Spleen (tissue), 11 donors: ENCODE results near the gene OPCML. TPM values are rescaled to one million over a fixed set of nuclear protein-coding genes. Genes with fewer than 3 reads are reported as not detected.

Experiments used
- DNase-seq: peaks from one replicate; pipeline ENCODE4 v3.0.0-alpha.2; 2020
- H3K27ac ChIP-seq, 8 donors: fragments of 200-600 bp; sonication (generic) in 7 of 8; 1 replicate in 4 of 8; 2 replicates in 4 of 8; pipeline versions ENCODE4 v1.5.0 to v1.8.0; 2016 to 2021; ENCODE audit warnings: inconsistent platforms in 4 of 8, mild to moderate bottlenecking in 4 of 8, moderate library complexity in 1 of 8
- H3K27me3 ChIP-seq, 7 donors: fragments of 200-600 bp; sonication (generic) in 6 of 7; replicated peaks in 1 of 7; 1 replicate in 4 of 7; 2 replicates in 3 of 7; pipeline versions ENCODE4 v1.5.0 to v1.8.0; 2016 to 2021; ENCODE audit warnings: inconsistent platforms in 3 of 7, mild to moderate bottlenecking in 1 of 7
- H3K36me3 ChIP-seq, 6 donors: fragments of 200-600 bp; sonication (generic) in 5 of 6; 1 replicate in 4 of 6; 2 replicates in 2 of 6; pipeline versions ENCODE4 v1.5.0 to v1.8.0; 2016 to 2021; ENCODE audit warnings: inconsistent platforms in 2 of 6
- H3K4me1 ChIP-seq, 6 donors: fragments of 200-600 bp; sonication (generic) in 5 of 6; 1 replicate in 3 of 6; 2 replicates in 3 of 6; pipeline versions ENCODE4 v1.5.0 to v1.8.0; 2016 to 2021; ENCODE audit warnings: inconsistent platforms in 3 of 6
- H3K4me3 ChIP-seq, 8 donors: fragments of 200-600 bp; sonication (generic) in 7 of 8; 1 replicate in 4 of 8; 2 replicates in 4 of 8; pipeline versions ENCODE4 v1.5.0 to v1.8.0; 2016 to 2021; ENCODE audit warnings: inconsistent platforms in 4 of 8, mild to moderate bottlenecking in 4 of 8, moderate library complexity in 2 of 8
- H3K9me3 ChIP-seq, 8 donors: fragments of 200-600 bp; sonication (generic) in 7 of 8; 1 replicate in 4 of 8; 2 replicates in 4 of 8; pipeline versions ENCODE4 v1.5.0 to v1.8.0; 2016 to 2021; ENCODE audit warnings: inconsistent platforms in 4 of 8
- CTCF ChIP-seq, 11 experiments: fragments of 200-600 bp in 7 of 11; fragments of 450-650 bp in 4 of 11; sonication (generic) in 4 of 11; IDR thresholded peaks in 8 of 11; conservative IDR thresholded peaks in 3 of 11; 1 replicate in 7 of 11; 2 replicates in 4 of 11; pipeline versions ENCODE4 v1.4.0 to v1.8.0; 2016 to 2021; ENCODE audit warnings: antibody characterized with exemption in 11 of 11, inconsistent platforms in 4 of 11, mild to moderate bottlenecking in 1 of 11
- POLR2A ChIP-seq, 3 donors: fragments of 450-650 bp; IDR thresholded peaks; one replicate each; pipeline ENCODE4 v1.5.1; 2017; ENCODE audit warnings: antibody characterized with exemption in 3 of 3, mild to moderate bottlenecking in 1 of 3
- POLR2AphosphoS5 ChIP-seq, 3 donors: sonication (generic); formaldehyde crosslinking; IDR thresholded peaks; one replicate each; pipeline ENCODE4 v1.5.1; 2017; ENCODE audit warnings: antibody characterized with exemption in 3 of 3
- WGBS, 5 donors: extraction: QIAGEN DNeasy Blood & Tissue Kit in 3 of 5; methylation state at CpG; one replicate each; pipeline versions ENCODE4 v1.1.5 to v1.1.7; 2013 to 2018; 5-methylcytosine and 5-hydroxymethylcytosine counted together
- intact Hi-C: fragments of 100-400 bp; cut with DNase I; formaldehyde crosslinking; loops from one replicate; pipeline ENCODE4 v1.15.0; 2023; ENCODE audit warnings: low total_unique reads
- polyA plus RNA-seq, 3 donors: library from polyadenylated mRNA; stranded (reverse); fragments of 200-250 nt; gene quantifications; one replicate each; pipeline ENCODE4 v1.2.1, GENCODE V29; 2013
- total RNA-seq, 7 donors: library from RNA; depleted of rRNA in 3 of 7; stranded (reverse); fragments of >200 nt in 3 of 7; fragmentation: NEBNext Ultra II Directional in 4 of 7; extraction: Animal tissue kit (Norgen Biotek cat#: 25700) in 4 of 7; gene quantifications; one replicate each; pipeline versions ENCODE4 v1.1.0 to v1.2.1, GENCODE V29; 2016 to 2021
- donor health status: healthy with polysubstance abuse.
- donor health status: DM: no; HTN: no; CAD: no; lungs with moderate emphysema.
- donor health status: DM: no; HTN: no; CAD: no.
- donor health status: Bipolar disorder and iron deficiency.
- donor health status: healthy.
- donor health status: DM: no; HTN: no; CAD: no.
- donor health status: DM: yes; HTN: yes; CAD: no.

OPCML gene
- total and polyA plus RNA-seq, 10 donors, result 0.09 to 10.7 (median 3.1) TPM

- H3K27me3 ChIP-seq, result peaks cover 0 to 29% (median 0%) of the 10 kb centered on the region in 7 donors
- intact Hi-C loops, result no loop called here
- TF ChIP-seq POLR2A (IDR thresholded peaks at IDR 0.05) (no peak), CTCF (IDR thresholded peaks at IDR 0.05 in 8 of 11, conservative IDR thresholded peaks at IDR 0.05 in 3 of 11) (no peak), POLR2AphosphoS5 (IDR thresholded peaks at IDR 0.05) (no peak)
- DNase-seq, result no peak
- H3K4me1 ChIP-seq, result no peaks in the 10 kb centered on the region
- H3K4me3 ChIP-seq, result no peak overlapping the region
- H3K9me3 ChIP-seq, result no peaks in the 10 kb centered on the region
- H3K27ac ChIP-seq, result no peak overlapping the region
- WGBS, 5 donors, result 68 to 84% (median 75%) methylated on average over 7 of the region's 7 CpGs
- H3K36me3 ChIP-seq, result no peaks in the 10 kb centered on the region
These were observed 459.9 kb downstream of the OPCML start for GRCh38 chr11:133072378-133072777.

- Histone ChIP-seq H3K4me1 (no peaks in the 10 kb centered on the region), H3K4me3 (no peak overlapping the region), H3K27ac (no peak overlapping the region), H3K27me3 (peaks cover 0 to 29% (median 0%) of the 10 kb centered on the region in 7 donors), H3K9me3 (no peaks in the 10 kb centered on the region), H3K36me3 (no peaks in the 10 kb centered on the region)
- no peak for DNase-seq
- intact Hi-C loops, result no loop called here
- 60 to 80% (median 66%) methylated on average over 3 of the region's 3 CpGs for WGBS, 5 donors
- TF ChIP-seq POLR2A (IDR thresholded peaks at IDR 0.05) (no peak), CTCF (IDR thresholded peaks at IDR 0.05 in 8 of 11, conservative IDR thresholded peaks at IDR 0.05 in 3 of 11) (no peak), POLR2AphosphoS5 (IDR thresholded peaks at IDR 0.05) (no peak)
These were observed 461.5 kb downstream of the OPCML start for GRCh38 chr11:133070791-133071190.

GRCh38 chr11:133070021-133070713, 462.1 kb downstream of the OPCML start:
- TF ChIP-seq POLR2A (IDR thresholded peaks at IDR 0.05), result no peak
- no peak for TF ChIP-seq POLR2AphosphoS5 (IDR thresholded peaks at IDR 0.05)
- TF ChIP-seq CTCF (IDR thresholded peaks at IDR 0.05 in 8 of 11, conservative IDR thresholded peaks at IDR 0.05 in 3 of 11), result no peak
- no peaks in the 10 kb centered on the region for H3K9me3 ChIP-seq
- 31 to 51% (median 50%) methylated on average over 11 of the region's 11 CpGs for WGBS, 5 donors
- H3K36me3 ChIP-seq, result no peaks in the 10 kb centered on the region
- no peak overlapping the region for H3K4me3 ChIP-seq
- peaks cover 0 to 35% (median 0%) of the 10 kb centered on the region in 7 donors for H3K27me3 ChIP-seq
- H3K27ac ChIP-seq, result no peak overlapping the region
- no peak for DNase-seq
- H3K4me1 ChIP-seq, result no peaks in the 10 kb centered on the region
- intact Hi-C loops, result no loop called here

- no peak overlapping the region for H3K27ac ChIP-seq
- intact Hi-C loops, result loop anchor here (10.0 kb wide), 1 partner anchor 1371 kb away; no protein-coding TSS in a partner anchor
These were observed 466.3 kb downstream of the OPCML start for GRCh38 chr11:133065847-133066485.

More at GRCh38 chr11:133065847-133066485, 466.3 kb downstream of the OPCML start:
- no peak for TF ChIP-seq POLR2AphosphoS5 (IDR thresholded peaks at IDR 0.05)
- no peak for TF ChIP-seq POLR2A (IDR thresholded peaks at IDR 0.05)
- TF ChIP-seq CTCF (IDR thresholded peaks at IDR 0.05 in 8 of 11, conservative IDR thresholded peaks at IDR 0.05 in 3 of 11), result no peak
- Histone ChIP-seq H3K9me3 (no peaks in the 10 kb centered on the region), H3K4me3 (no peak overlapping the region), H3K4me1 (peaks cover 0 to 6% (median 0%) of the 10 kb centered on the region in 6 donors), H3K27me3 (peaks cover 0 to 53% (median 0%) of the 10 kb centered on the region in 7 donors), H3K36me3 (no peaks in the 10 kb centered on the region)
- 83 to 91% (median 88%) methylated on average over 13 of the region's 13 CpGs for WGBS, 5 donors
- no peak for DNase-seq
